ENCODE measurements around the gene SIT1. TPM values are rescaled to one million over a fixed set of nuclear protein-coding genes. Genes with fewer than 3 reads are reported as not detected.

Gene SIT1
- polyA plus RNA-seq, 5 donors = 0.40 to 0.60 (median 0.50) TPM

DNA sequence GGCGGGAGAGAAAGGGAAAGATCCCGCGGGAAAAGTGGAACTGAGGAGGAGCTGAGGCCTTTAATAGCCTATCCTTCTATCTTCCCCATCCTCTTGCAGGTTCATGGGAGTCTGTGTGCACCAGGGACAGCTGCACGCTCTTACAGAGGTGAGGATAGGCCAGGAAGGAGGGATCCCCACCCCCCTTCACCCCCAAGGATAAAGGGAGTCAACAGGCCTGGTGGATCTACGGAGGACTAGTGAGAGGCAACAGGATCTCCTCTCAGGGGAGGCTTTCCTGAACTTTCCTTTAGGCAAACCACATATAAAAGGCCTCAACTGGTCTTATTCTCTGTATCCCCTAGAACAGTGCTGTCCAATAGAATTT, 44.6 kb downstream of the SIT1 start:
- DNase-seq = no peak

DNA sequence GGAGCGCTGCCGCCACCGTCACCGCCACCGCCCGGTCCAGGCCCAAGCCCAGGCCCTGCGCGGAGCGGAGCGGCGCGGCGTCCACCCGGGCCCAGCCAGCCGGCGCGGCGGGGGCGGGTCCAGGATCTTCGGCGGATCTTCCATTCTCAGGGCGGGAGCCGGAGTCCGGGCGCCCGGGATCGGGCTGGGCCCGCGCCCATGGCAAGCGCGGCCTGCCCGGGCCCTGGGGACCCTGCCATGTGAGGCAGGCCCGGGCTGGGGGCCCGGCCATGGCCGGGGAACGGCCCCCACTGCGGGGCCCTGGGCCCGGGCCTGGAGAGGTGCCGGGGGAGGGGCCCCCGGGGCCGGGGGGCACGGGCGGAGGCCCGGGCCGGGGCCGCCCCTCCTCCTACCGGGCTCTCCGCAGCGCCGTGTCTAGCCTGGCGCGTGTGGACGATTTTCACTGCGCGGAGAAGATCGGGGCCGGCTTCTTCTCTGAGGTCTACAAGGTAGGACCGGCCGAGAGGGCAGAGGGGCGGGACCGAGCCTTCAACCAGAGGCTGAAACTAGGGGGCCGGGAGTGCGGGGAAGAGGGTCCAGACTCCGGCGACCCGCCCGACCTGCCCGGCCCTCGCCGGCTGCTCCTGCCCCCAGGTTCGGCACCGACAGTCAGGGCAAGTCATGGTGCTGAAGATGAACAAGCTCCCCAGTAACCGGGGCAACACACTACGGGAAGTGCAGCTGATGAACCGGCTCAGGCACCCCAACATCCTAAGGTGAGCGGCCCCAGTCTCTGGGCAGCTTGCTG, 45.2 kb downstream of the SIT1 start:
- peak in 1 of 2 donors; percentile 19 for DNase-seq

DNA sequence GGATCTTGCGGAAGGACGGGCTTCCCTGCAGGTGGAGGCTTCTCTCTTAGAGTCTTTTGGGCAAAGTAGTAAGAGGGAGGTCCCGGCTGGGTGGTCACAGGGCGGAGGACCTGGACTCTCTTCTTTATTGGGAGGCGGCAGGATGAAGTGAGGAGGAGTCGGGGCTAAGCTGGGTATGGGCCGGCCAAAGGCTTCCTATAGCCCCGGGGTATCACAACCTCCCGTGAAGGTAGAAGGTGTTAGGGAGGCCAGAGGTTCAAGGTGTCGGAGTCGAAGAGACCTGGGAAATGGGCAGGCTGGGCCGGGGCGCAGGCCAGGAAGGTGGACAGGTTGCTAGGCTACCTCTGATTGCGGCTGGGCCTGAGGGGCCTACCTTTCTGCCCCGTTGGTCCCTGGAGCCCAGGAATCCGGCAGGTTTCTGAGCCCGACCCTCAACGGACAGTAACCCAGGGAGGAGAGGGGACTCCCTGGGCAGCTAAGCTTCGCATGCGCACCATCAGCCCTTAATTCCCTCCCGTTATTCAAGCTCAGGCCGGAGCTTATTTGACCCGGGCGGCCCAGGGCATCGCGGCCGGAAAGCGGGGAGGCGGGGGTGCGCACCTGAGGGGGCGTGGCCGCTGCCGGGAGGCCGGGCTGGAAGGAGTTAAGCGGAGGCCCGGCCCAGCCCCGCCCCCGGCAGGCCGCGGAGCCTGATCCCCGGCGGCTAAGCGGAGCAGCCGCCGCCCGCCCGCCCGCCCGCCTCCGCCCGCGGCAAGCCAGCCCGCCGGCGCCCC, 46.0 kb downstream of the SIT1 start, which contains the start of gene TESK1:
Gene TESK1, plus strand, starts transcription at position 685 of the 773 bp plus-strand sequence. CDS start 358 bp downstream, outside the sequence.
- DNase-seq = peak; percentile 50 to 69

DNA sequence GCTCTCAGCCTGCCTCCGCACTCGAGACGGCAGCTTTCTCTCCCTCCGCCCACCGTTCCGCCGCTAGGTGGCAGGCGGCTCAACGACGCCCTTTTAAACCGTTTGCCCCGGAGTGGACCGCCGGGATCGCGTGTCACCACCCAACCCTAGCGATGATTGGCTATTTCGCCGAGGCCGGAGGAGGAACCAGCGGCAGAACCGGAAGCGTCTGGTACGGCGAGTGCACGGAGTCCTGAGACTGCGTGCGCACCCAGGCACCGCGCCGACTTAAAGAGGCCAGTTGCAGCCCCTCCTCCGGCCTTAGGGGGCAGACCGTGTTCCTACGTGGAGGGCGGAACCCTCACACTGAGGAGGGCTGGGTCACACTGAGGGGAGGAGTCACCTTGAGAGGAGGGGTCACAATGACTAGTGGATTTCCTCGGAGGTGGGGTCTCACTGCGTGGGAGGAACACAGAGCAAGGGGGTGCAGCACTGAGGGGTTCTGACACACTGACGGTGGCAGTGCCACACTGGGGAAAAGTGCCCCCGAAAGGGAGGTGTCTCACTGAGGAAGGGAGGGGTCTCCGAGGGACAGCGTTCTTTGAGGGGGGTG, 46.6 kb downstream of the SIT1 start:
- peak; percentile 99 to 100 for DNase-seq

DNA sequence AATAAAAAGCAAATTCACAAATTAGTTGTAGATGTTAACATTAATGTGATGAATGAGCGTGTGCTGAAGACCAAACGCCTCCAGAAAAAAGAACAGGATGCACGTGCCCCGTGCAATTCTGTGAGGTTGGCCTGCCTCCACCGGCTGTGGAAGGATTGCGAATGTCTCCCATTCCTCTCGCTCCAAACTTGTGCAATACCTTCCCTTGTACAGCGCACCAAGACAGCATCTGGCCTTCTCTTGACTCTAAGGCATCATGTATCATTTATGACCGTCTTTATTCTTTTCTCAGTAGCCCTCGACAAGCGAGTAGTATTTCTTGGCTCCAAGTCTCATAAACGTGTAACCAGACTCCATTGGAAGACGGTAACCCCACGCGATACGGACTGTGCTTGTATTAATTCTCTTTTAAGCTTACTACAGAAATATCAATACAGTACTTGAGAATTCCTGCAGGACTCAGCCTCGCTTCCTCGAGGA, 47.2 kb downstream of the SIT1 start:
- DNase-seq = peak in 1 of 2 donors; percentile 71

DNA sequence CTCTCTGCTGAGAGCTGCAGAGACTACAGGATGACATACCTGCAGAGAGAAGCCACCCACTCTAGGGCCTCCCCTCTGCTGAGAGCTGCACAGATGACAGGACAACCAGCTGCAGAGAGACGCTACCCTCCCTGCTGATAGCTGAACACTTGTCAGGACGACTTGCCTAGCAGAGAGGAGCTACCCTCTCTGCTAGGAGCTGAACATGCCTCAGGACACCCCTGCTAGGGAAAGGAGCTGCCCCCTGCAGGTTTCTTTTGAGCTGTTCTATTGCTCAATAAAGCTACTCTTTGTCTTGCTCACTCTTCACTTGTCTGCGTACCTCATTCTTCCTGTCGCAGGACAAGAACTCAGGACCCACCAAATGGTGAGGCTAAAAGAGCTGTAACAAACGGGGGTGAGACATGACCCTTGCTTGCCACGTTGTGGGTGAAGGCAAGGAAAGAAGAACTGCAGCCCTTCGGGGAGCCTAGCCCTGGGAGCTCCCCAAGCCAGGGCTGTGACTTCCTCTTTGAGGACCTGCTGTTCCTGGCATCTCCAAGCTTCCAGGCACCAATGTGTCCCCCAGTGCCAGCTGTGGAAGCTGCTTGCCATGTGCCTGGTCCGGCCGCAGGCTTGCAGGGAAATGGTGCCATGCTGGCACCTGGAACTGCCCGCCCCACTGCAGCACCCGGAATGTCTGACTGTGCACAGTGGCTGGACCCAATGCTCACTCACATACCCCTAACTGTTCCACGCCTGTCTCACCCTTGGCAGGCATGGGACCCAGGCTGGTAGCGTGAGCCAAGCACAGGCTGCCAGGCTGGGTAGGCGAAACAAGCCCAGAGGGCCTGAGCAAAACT, 50.7 kb downstream of the SIT1 start:
- DNase-seq = no peak

Other genes with a start within 250 kb of the SIT1 start
- gene RUSC2, start 160.8 kb downstream of the SIT1 start, polyA plus RNA-seq (ENCODE audit: insufficient read depth in 1 of 5, insufficient read length in 5 of 5, low replicate concordance in 1 of 5) = 10 to 100 TPM; 13.9 to 21.0 (median 17.1) TPM
- 10 to 100 TPM; 26.0 to 48.7 (median 41.7) TPM for gene TESK1, start 45.7 kb downstream of the SIT1 start, polyA plus RNA-seq (ENCODE audit: insufficient read depth in 1 of 5, insufficient read length in 5 of 5, low replicate concordance in 1 of 5)
- 1 to 10 TPM; 2.5 to 3.9 (median 3.4) TPM for gene CD72, start 32.5 kb downstream of the SIT1 start, polyA plus RNA-seq (ENCODE audit: insufficient read depth in 1 of 5, insufficient read length in 5 of 5, low replicate concordance in 1 of 5)
- 1 to 10 TPM in 1 of 5 donors, not detected in 4; 4.1 TPM for gene RMRP, start 7.1 kb upstream of the SIT1 start, polyA plus RNA-seq (ENCODE audit: insufficient read depth in 1 of 5, insufficient read length in 5 of 5, low replicate concordance in 1 of 5)
- gene CCDC107, start 7.4 kb upstream of the SIT1 start, polyA plus RNA-seq (ENCODE audit: insufficient read depth in 1 of 5, insufficient read length in 5 of 5, low replicate concordance in 1 of 5) = 10 to 100 TPM in 2 of 5 donors, 1 to 10 TPM in 3; 9.3 to 22.5 (median 9.8) TPM
- gene ARHGEF39, start 14.3 kb upstream of the SIT1 start, polyA plus RNA-seq (ENCODE audit: insufficient read depth in 1 of 5, insufficient read length in 5 of 5, low replicate concordance in 1 of 5) = 10 to 100 TPM in 3 of 5 donors, 1 to 10 TPM in 2; 6.6 to 19.7 (median 10.9) TPM
- 1 to 10 TPM in 3 of 5 donors, under 1 TPM in 2; 0.51 to 1.3 (median 1.1) TPM for gene CA9, start 23.0 kb upstream of the SIT1 start, polyA plus RNA-seq (ENCODE audit: insufficient read depth in 1 of 5, insufficient read length in 5 of 5, low replicate concordance in 1 of 5)
- 100 to 1,000 TPM; 149 to 645 (median 181) TPM for gene TPM2, start 39.0 kb upstream of the SIT1 start, polyA plus RNA-seq (ENCODE audit: insufficient read depth in 1 of 5, insufficient read length in 5 of 5, low replicate concordance in 1 of 5)
- 100 to 1,000 TPM; 116 to 198 (median 132) TPM for gene TLN1, start 81.3 kb upstream of the SIT1 start, polyA plus RNA-seq (ENCODE audit: insufficient read depth in 1 of 5, insufficient read length in 5 of 5, low replicate concordance in 1 of 5)
- 10 to 100 TPM; 35.4 to 41.6 (median 37.4) TPM for gene CREB3, start 81.7 kb upstream of the SIT1 start, polyA plus RNA-seq (ENCODE audit: insufficient read depth in 1 of 5, insufficient read length in 5 of 5, low replicate concordance in 1 of 5)
- gene GBA2, start 98.3 kb upstream of the SIT1 start, polyA plus RNA-seq (ENCODE audit: insufficient read depth in 1 of 5, insufficient read length in 5 of 5, low replicate concordance in 1 of 5) = 100 to 1,000 TPM in 1 of 5 donors, 10 to 100 TPM in 4; 85.0 to 106 (median 95.5) TPM
- gene RGP1, start 98.4 kb upstream of the SIT1 start, polyA plus RNA-seq (ENCODE audit: insufficient read depth in 1 of 5, insufficient read length in 5 of 5, low replicate concordance in 1 of 5) = 10 to 100 TPM; 23.9 to 29.3 (median 25.3) TPM
- gene MSMP, start 103.3 kb upstream of the SIT1 start, polyA plus RNA-seq (ENCODE audit: insufficient read depth in 1 of 5, insufficient read length in 5 of 5, low replicate concordance in 1 of 5) = 1 to 10 TPM in 1 of 5 donors, under 1 TPM in 2, not detected in 2; 0.53 to 1.4 (median 0.55) TPM
- gene NPR2, start 140.7 kb upstream of the SIT1 start, polyA plus RNA-seq (ENCODE audit: insufficient read depth in 1 of 5, insufficient read length in 5 of 5, low replicate concordance in 1 of 5) = 10 to 100 TPM; 40.4 to 54.2 (median 47.0) TPM
- 10 to 100 TPM in 4 of 5 donors, 1 to 10 TPM in 1; 8.7 to 12.5 (median 10.7) TPM for gene SPAG8, start 161.3 kb upstream of the SIT1 start, polyA plus RNA-seq (ENCODE audit: insufficient read depth in 1 of 5, insufficient read length in 5 of 5, low replicate concordance in 1 of 5)
- 10 to 100 TPM; 29.1 to 42.3 (median 33.5) TPM for gene HINT2, start 164.1 kb upstream of the SIT1 start, polyA plus RNA-seq (ENCODE audit: insufficient read depth in 1 of 5, insufficient read length in 5 of 5, low replicate concordance in 1 of 5)
- gene FAM221B, start 177.8 kb upstream of the SIT1 start, polyA plus RNA-seq (ENCODE audit: insufficient read depth in 1 of 5, insufficient read length in 5 of 5, low replicate concordance in 1 of 5) = 1 to 10 TPM in 1 of 5 donors, under 1 TPM in 4; 0.48 to 1.0 (median 0.54) TPM
- gene TMEM8B, start 178.3 kb upstream of the SIT1 start, polyA plus RNA-seq (ENCODE audit: insufficient read depth in 1 of 5, insufficient read length in 5 of 5, low replicate concordance in 1 of 5) = 10 to 100 TPM; 21.3 to 31.5 (median 27.1) TPM
- under 1 TPM in 2 of 5 donors, not detected in 3; 0.13 to 0.27 TPM for gene OR13J1, start 219.5 kb upstream of the SIT1 start, polyA plus RNA-seq (ENCODE audit: insufficient read depth in 1 of 5, insufficient read length in 5 of 5, low replicate concordance in 1 of 5)